Trophoblast cell (in vitro differentiated cells and primary cell): ENCODE measurements around the gene EPHA1.

ENCODE experiments used
- DNase-seq, 2 donors: peaks; one replicate each; pipeline ENCODE4 v3.0.0-alpha.2; 2016
- H2AFZ ChIP-seq: 2 replicates; pipeline ENCODE4 v1.6.1; 2013; ENCODE audit warnings: low read length, moderate library complexity, mild to moderate bottlenecking; ENCODE audit not compliant: insufficient read depth, poor library complexity
- H2AK5ac ChIP-seq: 2 replicates; pipeline ENCODE4 v1.6.1; 2013; ENCODE audit warnings: mild to moderate bottlenecking, low read length
- H2BK120ac ChIP-seq: 2 replicates; pipeline ENCODE4 v1.6.1; 2013; ENCODE audit warnings: low read length, mild to moderate bottlenecking, moderate library complexity; ENCODE audit not compliant: insufficient read depth, poor library complexity
- H2BK12ac ChIP-seq: 2 replicates; pipeline ENCODE4 v1.6.1; 2013; ENCODE audit warnings: mild to moderate bottlenecking, low read length, moderate library complexity
- H2BK5ac ChIP-seq: 2 replicates; pipeline ENCODE4 v1.6.1; 2013; ENCODE audit warnings: low read length, low read depth, moderate library complexity, mild to moderate bottlenecking; ENCODE audit not compliant: poor library complexity
- H3K14ac ChIP-seq: 2 replicates; pipeline ENCODE4 v1.6.1; 2013; ENCODE audit warnings: mild to moderate bottlenecking, low read length
- H3K18ac ChIP-seq: 2 replicates; pipeline ENCODE4 v1.6.1; 2013; ENCODE audit warnings: mild to moderate bottlenecking, low read length
- H3K23ac ChIP-seq: 2 replicates; pipeline ENCODE4 v1.6.1; 2013; ENCODE audit warnings: low read length
- H3K27ac ChIP-seq: 2 replicates; pipeline ENCODE4 v1.5.1; 2013; ENCODE audit warnings: low read depth, mild to moderate bottlenecking, inconsistent platforms, low read length, moderate library complexity
- H3K27me3 ChIP-seq: 2 replicates; pipeline ENCODE4 v1.6.1; 2013; ENCODE audit warnings: inconsistent platforms, mild to moderate bottlenecking, low read length, moderate library complexity; ENCODE audit not compliant: insufficient read depth
- H3K36me3 ChIP-seq, 2 experiments: 1 replicate in 1 of 2; 2 replicates in 1 of 2; pipeline ENCODE4 v1.6.1; 2013; ENCODE audit warnings: low read length in 2 of 2, mild to moderate bottlenecking in 2 of 2, moderate library complexity in 1 of 2; ENCODE audit not compliant: insufficient read depth in 2 of 2, control insufficient read depth in 1 of 2
- H3K4ac ChIP-seq: 2 replicates; pipeline ENCODE4 v1.6.1; 2013; ENCODE audit warnings: low read depth, mild to moderate bottlenecking, low read length, moderate library complexity
- H3K4me1 ChIP-seq, 2 experiments: 1 replicate in 1 of 2; 2 replicates in 1 of 2; pipeline ENCODE4 v1.6.1; 2013; ENCODE audit warnings: low read length in 2 of 2, mild to moderate bottlenecking in 2 of 2, moderate library complexity in 1 of 2; ENCODE audit not compliant: insufficient read depth in 2 of 2, control insufficient read depth in 1 of 2
- H3K4me2 ChIP-seq: 2 replicates; pipeline ENCODE4 v1.6.1; 2013; ENCODE audit warnings: inconsistent platforms, mild to moderate bottlenecking, low read length, moderate library complexity
- H3K4me3 ChIP-seq: 2 replicates; pipeline ENCODE4 v1.5.1; 2013; ENCODE audit warnings: mild to moderate bottlenecking, low read depth, low read length, inconsistent platforms
- H3K79me1 ChIP-seq: one replicate; pipeline ENCODE4 v1.6.1; 2013; ENCODE audit warnings: low read length
- H3K79me2 ChIP-seq: 2 replicates; pipeline ENCODE4 v1.6.1; 2013; ENCODE audit warnings: low read length, mild to moderate bottlenecking; ENCODE audit not compliant: control insufficient read depth, insufficient read depth, poor library complexity
- H3K9ac ChIP-seq: 2 replicates; pipeline ENCODE4 v1.6.1; 2013; ENCODE audit warnings: mild to moderate bottlenecking, low read length
- H3K9me3 ChIP-seq: 2 replicates; pipeline ENCODE4 v1.6.1; 2013; ENCODE audit warnings: low read depth, mild to moderate bottlenecking, control low read depth, inconsistent platforms, low read length; ENCODE audit not compliant: insufficient read depth
- H4K12ac ChIP-seq: 2 replicates; pipeline ENCODE4 v1.6.1; 2013; ENCODE audit warnings: low read depth, mild to moderate bottlenecking, low read length, moderate library complexity
- H4K8ac ChIP-seq: 2 replicates; pipeline ENCODE4 v1.6.1; 2013; ENCODE audit warnings: low read depth, mild to moderate bottlenecking, low read length, moderate library complexity
- H4K91ac ChIP-seq: one replicate; pipeline ENCODE4 v1.6.1; 2013; ENCODE audit warnings: low read depth, mild to moderate bottlenecking, low read length, moderate library complexity
- WGBS: extraction: QIAGEN DNeasy Blood & Tissue Kit; methylation state at CpG from one replicate; pipeline ENCODE4 v1.1.7; 2013; ENCODE audit warnings: missing lambda C conversion rate; ENCODE audit not compliant: insufficient read length, insufficient coverage; ENCODE audit errors: extremely low coverage; 5-methylcytosine and 5-hydroxymethylcytosine counted together

Gene EPHA1

DNA sequence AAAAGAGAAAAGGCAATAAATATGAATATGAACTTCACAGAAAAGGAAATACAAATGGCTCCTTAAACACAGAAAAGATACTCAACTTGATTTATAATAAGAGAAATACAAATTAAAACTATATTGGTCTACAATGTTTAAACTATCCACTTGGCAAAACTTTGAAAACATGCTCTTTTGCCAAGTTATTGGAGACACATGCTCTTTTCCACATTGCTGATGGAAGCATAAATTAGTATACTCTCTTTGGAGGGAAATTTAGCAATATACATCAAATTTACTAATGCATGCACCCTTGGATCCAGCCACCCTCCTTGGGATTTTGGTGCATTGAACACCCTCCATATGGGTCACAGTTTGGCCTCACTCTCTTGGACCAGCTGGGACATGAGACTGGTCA is 42.5 kb upstream of the EPHA1 start:
- Histone ChIP-seq H2AK5ac (no peak overlapping the region), H4K91ac (no peak overlapping the region), H3K79me2 (no peaks in the 10 kb centered on the region), H2AFZ (no peak overlapping the region), H3K4me3 (no peak overlapping the region), H2BK12ac (no peak overlapping the region), H3K23ac (no peak overlapping the region), H4K8ac (no peak overlapping the region), H3K79me1 (no peaks in the 10 kb centered on the region), H2BK120ac (no peak overlapping the region), H4K12ac (no peak overlapping the region), H3K18ac (no peak overlapping the region), H3K9me3 (peaks cover 1% of the 10 kb centered on the region), H3K36me3 (no peaks in the 10 kb centered on the region), H3K9ac (no peak overlapping the region), H3K27me3 (no peaks in the 10 kb centered on the region), H2BK5ac (no peak overlapping the region), H3K4me1 (peaks cover 0 to 3% of the 10 kb centered on the region in 2 experiments), H3K4me2 (no peak overlapping the region), H3K14ac (no peak overlapping the region), H3K27ac (no peak overlapping the region), H3K4ac (no peak overlapping the region)
- no peak for DNase-seq

DNA sequence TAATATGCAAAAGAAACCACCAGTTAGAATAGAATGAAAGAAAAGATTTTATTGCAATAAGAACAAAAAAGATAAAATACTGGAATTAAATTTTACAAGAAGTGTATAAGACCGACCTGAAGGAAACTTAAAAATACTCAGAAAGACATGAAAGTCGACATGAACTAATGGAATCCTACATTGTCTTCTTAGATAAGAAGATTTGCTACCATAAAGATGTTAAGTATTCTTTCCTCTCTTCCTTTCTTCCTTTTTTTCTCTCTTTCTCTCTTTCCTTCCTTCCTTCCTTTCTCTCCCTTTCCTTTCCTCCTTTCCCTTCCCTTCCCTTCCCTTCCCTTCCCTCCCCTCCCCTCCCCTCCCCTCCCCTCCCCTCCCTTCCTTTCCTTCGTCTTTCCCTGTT is 41.1 kb upstream of the EPHA1 start:
- no peak overlapping the region for H3K27ac ChIP-seq
- no peak overlapping the region for H4K8ac ChIP-seq

DNA sequence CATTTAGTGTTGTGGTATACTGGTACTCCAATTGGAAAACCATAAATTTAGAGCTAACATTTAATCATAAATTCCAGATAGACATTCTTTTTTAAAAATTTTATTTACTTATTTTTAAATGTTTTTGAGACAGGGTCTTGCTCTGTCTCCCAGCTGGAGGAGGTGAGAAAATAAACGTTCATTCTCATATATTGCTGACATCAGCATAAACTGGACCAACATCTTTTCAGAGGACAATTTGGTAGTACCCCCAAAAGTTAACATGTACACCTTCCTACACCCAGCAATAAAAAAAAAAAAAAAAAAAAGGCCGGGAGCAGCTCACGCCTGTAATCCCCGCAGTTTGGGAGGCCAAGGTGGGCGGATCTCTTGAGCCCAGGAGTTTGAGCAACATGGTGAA is 39.8 kb upstream of the EPHA1 start:
- no peak for DNase-seq
- no peak overlapping the region for H4K12ac ChIP-seq
- no peak overlapping the region for H4K91ac ChIP-seq
- no peak overlapping the region for H3K4ac ChIP-seq
- no peaks in the 10 kb centered on the region for H3K79me1 ChIP-seq
- no peak overlapping the region for H4K8ac ChIP-seq
- no peak overlapping the region for H3K18ac ChIP-seq
- no peak overlapping the region for H3K9ac ChIP-seq
- H2AFZ ChIP-seq, result no peak overlapping the region
- no peak overlapping the region for H2AK5ac ChIP-seq
- no peak overlapping the region for H3K23ac ChIP-seq
- no peaks in the 10 kb centered on the region for H3K36me3 ChIP-seq
- H3K27ac ChIP-seq, result no peak overlapping the region
- no peak overlapping the region for H3K14ac ChIP-seq
- no CpG with 5 or more reads among the region's 5 CpGs for WGBS
- H3K4me1 ChIP-seq, result no peaks in the 10 kb centered on the region
- no peaks in the 10 kb centered on the region for H3K79me2 ChIP-seq
- no peak overlapping the region for H2BK120ac ChIP-seq
- H3K27me3 ChIP-seq, result no peaks in the 10 kb centered on the region
- no peak overlapping the region for H2BK12ac ChIP-seq
- peaks cover 1% of the 10 kb centered on the region for H3K9me3 ChIP-seq
- no peak overlapping the region for H3K4me2 ChIP-seq
- H2BK5ac ChIP-seq, result no peak overlapping the region
- H3K4me3 ChIP-seq, result no peak overlapping the region

More for the DNA sequence above, 41.1 kb upstream of the EPHA1 start:
- Histone ChIP-seq H4K12ac (no peak overlapping the region), H3K4me1 (peaks cover 0 to 3% of the 10 kb centered on the region in 2 experiments), H3K79me2 (no peaks in the 10 kb centered on the region), H2AFZ (no peak overlapping the region), H3K4me2 (no peak overlapping the region), H2BK120ac (no peak overlapping the region), H2BK12ac (no peak overlapping the region), H3K9me3 (peaks cover 1% of the 10 kb centered on the region), H2AK5ac (no peak overlapping the region), H4K91ac (no peak overlapping the region), H3K18ac (no peak overlapping the region), H3K9ac (no peak overlapping the region), H2BK5ac (no peak overlapping the region), H3K27me3 (no peaks in the 10 kb centered on the region), H3K79me1 (no peaks in the 10 kb centered on the region), H3K14ac (no peak overlapping the region), H3K4me3 (no peak overlapping the region), H3K4ac (no peak overlapping the region), H3K23ac (no peak overlapping the region), H3K36me3 (no peaks in the 10 kb centered on the region)
- no peak for DNase-seq
- WGBS, result no CpG with 5 or more reads among the region's 3 CpGs

DNA sequence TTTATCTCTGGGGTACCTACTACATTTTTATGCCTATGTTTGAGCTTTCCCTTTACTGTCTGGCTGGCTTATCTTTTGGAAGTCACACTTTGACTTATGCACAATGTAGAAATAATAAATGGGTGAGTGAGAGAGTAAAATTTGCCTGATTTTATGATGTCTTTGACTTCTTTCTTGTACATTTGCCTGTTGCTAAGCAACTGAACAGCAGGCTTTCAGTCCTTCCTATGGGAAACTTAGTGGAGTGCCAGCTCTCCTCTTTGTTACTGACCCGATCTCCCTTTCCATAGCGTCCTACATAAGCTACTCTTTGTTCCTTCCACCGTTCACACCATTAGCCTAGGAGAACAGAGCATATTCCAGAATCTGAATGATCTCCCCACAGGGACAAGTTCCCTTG is 38.8 kb upstream of the EPHA1 start:
- Histone ChIP-seq H3K79me2 (no peaks in the 10 kb centered on the region), H4K8ac (no peak overlapping the region), H3K4ac (no peak overlapping the region), H3K4me3 (no peak overlapping the region), H3K27me3 (no peaks in the 10 kb centered on the region), H4K91ac (no peak overlapping the region), H3K4me2 (no peak overlapping the region), H2AFZ (no peak overlapping the region), H2BK5ac (no peak overlapping the region), H3K18ac (no peak overlapping the region), H2AK5ac (no peak overlapping the region), H3K36me3 (no peaks in the 10 kb centered on the region), H3K9me3 (peaks cover 1% of the 10 kb centered on the region), H3K27ac (no peak overlapping the region), H3K79me1 (no peaks in the 10 kb centered on the region), H3K9ac (no peak overlapping the region), H3K4me1 (no peaks in the 10 kb centered on the region), H3K23ac (no peak overlapping the region), H2BK12ac (no peak overlapping the region), H4K12ac (no peak overlapping the region), H3K14ac (no peak overlapping the region), H2BK120ac (no peak overlapping the region)
- DNase-seq, result no peak
- WGBS, result no CpG with 5 or more reads among the region's 3 CpGs
